Caco-2 (cell line): ENCODE measurements around the gene TMCO5A. TPM values are rescaled to one million over a fixed set of nuclear protein-coding genes. Genes with fewer than 3 reads are reported as not detected.

Source experiments
- BruUV-seq: library from RNA; stranded (reverse); fragments of 400-500 nt; replicated peaks from 2 replicates; lab custom pipeline; 2021; lab: Mats Ljungman, UMichigan
- CTCF ChIA-PET: fragments of 300-600 bp; sonication (Branson Sonifier 250); formaldehyde crosslinking; loops from one replicate; lab custom pipeline; 2022; ENCODE audit warnings: antibody characterized with exemption; lab: Charles Lee
- POLR2A ChIA-PET: fragments of 300-600 bp; sonication (Branson Sonifier 250); formaldehyde crosslinking; loops from one replicate; lab custom pipeline; 2022; ENCODE audit warnings: antibody characterized with exemption; lab: Charles Lee
- DNase-seq, 2 experiments: peaks; one replicate each; pipeline versions ENCODE4 v3.0.0 to v3.0.0-alpha.2; 2020 to 2022
- H3K27me3 ChIP-seq: replicated peaks from 2 replicates; pipeline ENCODE4 v1.6.0; 2011; ENCODE audit warnings: low read length; ENCODE audit not compliant: control insufficient read depth, insufficient read depth
- H3K36me3 ChIP-seq: 2 replicates; pipeline ENCODE4 v1.5.1; 2011; ENCODE audit warnings: low read length; ENCODE audit not compliant: control insufficient read depth, insufficient read depth
- H3K4me1 ChIP-seq: fragments of 250-450 bp; sonication (Bioruptor Pico); 2 replicates; pipeline ENCODE4 v1.5.1; 2020; ENCODE audit warnings: mild to moderate bottlenecking
- H3K4me3 ChIP-seq: 2 replicates; pipeline ENCODE4 v1.5.1; 2011; ENCODE audit warnings: low read depth, mild to moderate bottlenecking, control low read depth, low read length
- H3K9me3 ChIP-seq: fragments of 250-450 bp; sonication (Bioruptor Pico); 2 replicates; pipeline ENCODE4 v1.5.1; 2020; ENCODE audit warnings: mild to moderate bottlenecking, moderate library complexity
- H3K27ac Mint-ChIP-seq: one replicate; pipeline ENCODE4 v1.8.0; 2022; ENCODE audit warnings: mixed read lengths; ENCODE audit not compliant: unreplicated experiment
- H3K27me3 Mint-ChIP-seq: one replicate; pipeline ENCODE4 v1.8.0; 2022; ENCODE audit warnings: mixed read lengths; ENCODE audit not compliant: insufficient read depth, unreplicated experiment
- H3K36me3 Mint-ChIP-seq: one replicate; pipeline ENCODE4 v1.8.0; 2022; ENCODE audit warnings: mild to moderate bottlenecking, mixed read lengths; ENCODE audit not compliant: insufficient read depth, unreplicated experiment
- H3K4me1 Mint-ChIP-seq: one replicate; pipeline ENCODE4 v1.8.0; 2022; ENCODE audit warnings: low read depth, mixed read lengths; ENCODE audit not compliant: unreplicated experiment
- H3K4me3 Mint-ChIP-seq: one replicate; pipeline ENCODE4 v1.8.0; 2022; ENCODE audit warnings: mild to moderate bottlenecking, moderate library complexity, mixed read lengths; ENCODE audit not compliant: unreplicated experiment
- H3K9me3 Mint-ChIP-seq: one replicate; pipeline ENCODE4 v1.8.0; 2022; ENCODE audit warnings: mixed read lengths; ENCODE audit not compliant: unreplicated experiment
- CTCF ChIP-seq, 2 experiments: fragments of 200-600 bp in 1 of 2; IDR thresholded peaks; 1 replicate in 1 of 2; 2 replicates in 1 of 2; pipeline versions ENCODE4 v1.5.1 to v1.8.0; 2011 to 2022; ENCODE audit warnings: antibody characterized with exemption in 1 of 2, control low read depth in 1 of 2, inconsistent platforms in 1 of 2, low read depth in 1 of 2, low read length in 1 of 2, mild to moderate bottlenecking in 1 of 2, moderate library complexity in 1 of 2; ENCODE audit not compliant: insufficient read depth in 1 of 2, severe bottlenecking in 1 of 2, unreplicated experiment in 1 of 2
- intact Hi-C: fragments of 100-400 bp; cut with micrococcal nuclease; formaldehyde crosslinking; loops from one replicate; pipeline ENCODE4 v1.10.0; 2022; ENCODE audit not compliant: unreplicated experiment
- total RNA-seq: library from RNA; stranded (reverse); gene quantifications from 2 replicates; pipeline ENCODE4 v1.2.3, GENCODE V29; 2022

TMCO5A gene
- total RNA-seq, 1 experiment from 2014 or later: not detected

- no TSS peak for BruUV-seq
- Histone ChIP-seq H3K36me3 (no peaks in the 10 kb centered on the region), H3K27me3 (no peaks in the 10 kb centered on the region), H3K9me3 (no peaks in the 10 kb centered on the region), H3K4me3 (no peak overlapping the region), H3K4me1 (no peaks in the 10 kb centered on the region)
- no peak overlapping the region for H3K27ac Mint-ChIP-seq
- no peaks in the 10 kb centered on the region for H3K36me3 Mint-ChIP-seq
- no peak for TF ChIP-seq CTCF (IDR thresholded peaks at IDR 0.05; ENCODE audit: insufficient read depth in 1 of 2, low read depth in 1 of 2, low read length in 1 of 2, severe bottlenecking in 1 of 2, unreplicated experiment in 1 of 2)
- ChIA-PET CTCF (interaction anchor here (0.6 to 1.2 kb wide), 5 partner anchors 14 to 433 kb away, joined by 3 to 4 read pairs (median 3); no protein-coding TSS in a partner anchor), POLR2A (no interaction called here)
- H3K9me3 Mint-ChIP-seq: no peaks in the 10 kb centered on the region
- no peaks in the 10 kb centered on the region for H3K4me1 Mint-ChIP-seq
- intact Hi-C loops: no loop called here
- H3K4me3 Mint-ChIP-seq: no peak overlapping the region
- peaks cover 13% of the 10 kb centered on the region for H3K27me3 Mint-ChIP-seq
- no peak for DNase-seq
Observed at GRCh38 chr15:37981201-37981600, 46.8 kb downstream of the TMCO5A start.

GRCh38 chr15:37981775-37982174, 47.3 kb downstream of the TMCO5A start:
- ChIA-PET CTCF (interaction anchor here (0.5 to 1.2 kb wide), 5 partner anchors 13 to 433 kb away, joined by 3 to 7 read pairs (median 3); no protein-coding TSS in a partner anchor), POLR2A (interaction anchor here (0.5 kb wide), 1 partner anchor 52 kb away, joined by 5 read pairs; no protein-coding TSS in a partner anchor)
- peaks cover 13% of the 10 kb centered on the region for H3K27me3 Mint-ChIP-seq
- no peaks in the 10 kb centered on the region for H3K36me3 Mint-ChIP-seq
- H3K4me3 Mint-ChIP-seq: no peak overlapping the region
- H3K36me3 ChIP-seq: no peaks in the 10 kb centered on the region
- no peaks in the 10 kb centered on the region for H3K27me3 ChIP-seq
- intact Hi-C loops: no loop called here
- DNase-seq: peak in 1 of 2 experiments; percentile 36
- no peaks in the 10 kb centered on the region for H3K9me3 Mint-ChIP-seq
- no peak overlapping the region for H3K4me3 ChIP-seq
- no peaks in the 10 kb centered on the region for H3K9me3 ChIP-seq
- no peaks in the 10 kb centered on the region for H3K4me1 Mint-ChIP-seq
- peak; percentile 29 to 54 for TF ChIP-seq CTCF (IDR thresholded peaks at IDR 0.05; ENCODE audit: insufficient read depth in 1 of 2, low read depth in 1 of 2, low read length in 1 of 2, severe bottlenecking in 1 of 2, unreplicated experiment in 1 of 2)
- H3K4me1 ChIP-seq: no peaks in the 10 kb centered on the region
- no TSS peak for BruUV-seq
- no peak overlapping the region for H3K27ac Mint-ChIP-seq

- Mint-ChIP-seq H3K36me3 (no peaks in the 10 kb centered on the region), H3K27ac (no peak overlapping the region), H3K4me1 (no peaks in the 10 kb centered on the region), H3K9me3 (peaks cover 19% of the 10 kb centered on the region), H3K4me3 (no peak overlapping the region), H3K27me3 (peaks cover 10% of the 10 kb centered on the region)
- 0 out of 2 replicates have a peak, but pooled peaks cover 5% of the 10 kb centered on the region for H3K9me3 ChIP-seq
- POLR2A ChIA-PET: no interaction called here
- TF ChIP-seq CTCF (IDR thresholded peaks at IDR 0.05; ENCODE audit: insufficient read depth in 1 of 2, low read depth in 1 of 2, low read length in 1 of 2, severe bottlenecking in 1 of 2, unreplicated experiment in 1 of 2): no peak
- no peak overlapping the region for H3K4me3 ChIP-seq
- no peak for DNase-seq
- no peaks in the 10 kb centered on the region for H3K4me1 ChIP-seq
- BruUV-seq: no TSS peak
- H3K27me3 ChIP-seq: no peaks in the 10 kb centered on the region
- CTCF ChIA-PET: interaction anchor here (0.6 kb wide), 1 partner anchor 355 kb away, joined by 3 read pairs; no protein-coding TSS in a partner anchor
- intact Hi-C loops: no loop called here
- H3K36me3 ChIP-seq: no peaks in the 10 kb centered on the region
Observed at GRCh38 chr15:37984368-37984767, 49.9 kb downstream of the TMCO5A start.
